ENCODE measurements around the gene HDAC9.

DNA sequence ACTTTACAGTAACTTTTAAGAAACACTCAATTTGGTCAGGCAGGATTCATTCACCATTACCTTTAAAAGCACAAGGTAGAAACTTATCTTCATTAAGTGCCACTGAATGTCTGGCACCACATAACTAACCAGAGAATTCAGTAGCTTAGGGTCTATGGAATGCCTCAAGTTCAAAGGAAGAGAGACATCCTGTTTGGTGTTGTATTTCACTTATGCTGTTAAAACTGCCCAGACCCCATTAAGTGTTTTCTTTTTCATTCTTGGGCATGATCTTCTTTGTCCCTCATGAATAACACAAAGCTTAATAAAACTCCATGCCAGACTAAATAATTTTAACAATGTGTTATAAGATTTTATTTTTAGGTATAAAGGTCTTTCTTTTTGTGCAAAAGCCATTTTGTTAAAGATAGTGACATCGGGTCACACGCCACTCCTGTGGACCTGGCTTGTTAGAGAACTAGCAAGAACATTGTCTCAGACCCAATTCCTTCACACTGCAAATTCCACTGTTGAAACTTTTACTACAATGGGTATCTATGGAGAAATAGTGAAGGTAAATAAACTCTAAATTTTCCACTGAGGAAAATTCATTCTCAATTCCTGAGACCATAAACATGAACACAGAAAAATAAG is 400.9 kb downstream of the HDAC9 start:
- TF ChIP-seq, protein P1, sequence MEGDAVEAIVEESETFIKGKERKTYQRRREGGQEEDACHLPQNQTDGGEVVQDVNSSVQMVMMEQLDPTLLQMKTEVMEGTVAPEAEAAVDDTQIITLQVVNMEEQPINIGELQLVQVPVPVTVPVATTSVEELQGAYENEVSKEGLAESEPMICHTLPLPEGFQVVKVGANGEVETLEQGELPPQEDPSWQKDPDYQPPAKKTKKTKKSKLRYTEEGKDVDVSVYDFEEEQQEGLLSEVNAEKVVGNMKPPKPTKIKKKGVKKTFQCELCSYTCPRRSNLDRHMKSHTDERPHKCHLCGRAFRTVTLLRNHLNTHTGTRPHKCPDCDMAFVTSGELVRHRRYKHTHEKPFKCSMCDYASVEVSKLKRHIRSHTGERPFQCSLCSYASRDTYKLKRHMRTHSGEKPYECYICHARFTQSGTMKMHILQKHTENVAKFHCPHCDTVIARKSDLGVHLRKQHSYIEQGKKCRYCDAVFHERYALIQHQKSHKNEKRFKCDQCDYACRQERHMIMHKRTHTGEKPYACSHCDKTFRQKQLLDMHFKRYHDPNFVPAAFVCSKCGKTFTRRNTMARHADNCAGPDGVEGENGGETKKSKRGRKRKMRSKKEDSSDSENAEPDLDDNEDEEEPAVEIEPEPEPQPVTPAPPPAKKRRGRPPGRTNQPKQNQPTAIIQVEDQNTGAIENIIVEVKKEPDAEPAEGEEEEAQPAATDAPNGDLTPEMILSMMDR (IDR thresholded peaks at IDR 0.05), result no peak
- TF ChIP-seq POLR2A (IDR thresholded peaks at IDR 0.05), result no peak
